Measurements from ENCODE around the gene ST3GAL3. TPM values are rescaled to one million over a fixed set of nuclear protein-coding genes. Genes with fewer than 3 reads are reported as not detected.

The ST3GAL3 gene
- polyA plus RNA-seq, 1 donor (not counting 4 experiments of a cell fraction or from before 2014, with no cell fraction given), result 10.0 TPM

GRCh38 chr1:43747736-43748135 is 40.4 kb downstream of the ST3GAL3 start:
- Histone ChIP-seq H3K9me1 (ENCODE audit: control insufficient read depth, extremely low read depth, insufficient read depth, low read length) (no peaks in the 10 kb centered on the region), H3K36me3 (ENCODE audit: control insufficient read depth in 2 of 2, extremely low read depth in 1 of 2, insufficient read depth in 2 of 2, low read length in 2 of 2) (no peaks in the 10 kb centered on the region), H3K79me2 (ENCODE audit: control insufficient read depth, insufficient read depth, low read length) (no peaks in the 10 kb centered on the region), H3K9me3 (ENCODE audit: control insufficient read depth, low read depth, low read length) (no peaks in the 10 kb centered on the region), H3K4me1 (ENCODE audit: control insufficient read depth, extremely low read depth, insufficient read depth, low read length) (no peaks in the 10 kb centered on the region), H4K20me1 (ENCODE audit: control insufficient read depth, extremely low read depth, insufficient read depth, low read length) (no peaks in the 10 kb centered on the region), H3K9ac (ENCODE audit: control insufficient read depth, extremely low read depth, insufficient read depth, low read length) (no peak overlapping the region), H3K4me2 (ENCODE audit: control insufficient read depth, extremely low read depth, insufficient read depth, low read depth, low read length) (no peak overlapping the region), H3K27me3 (ENCODE audit: control insufficient read depth, extremely low read depth, insufficient read depth, low read length) (no peaks in the 10 kb centered on the region), H3K27ac (ENCODE audit: control insufficient read depth, insufficient read depth, low read length) (no peak overlapping the region), H2AFZ (ENCODE audit: control insufficient read depth, low read length) (no peak overlapping the region), H3K4me3 (ENCODE audit: control insufficient read depth in 2 of 3, extremely low read depth in 1 of 3, insufficient read depth in 2 of 3, low read depth in 1 of 3, low read length in 3 of 3) (no peak overlapping the region)
- DNase-seq (ENCODE audit: low read depth, low spot score) (no peak), FAIRE-seq (no peak)
- dilution Hi-C loops (cut with MboI; ENCODE audit: extremely low pct_ligation_motif_present, low sequenced_read_pairs), result no loop called here
- TF ChIP-seq CTCF (optimal IDR thresholded peaks at IDR 0.05 in 1 of 3, IDR thresholded peaks at IDR 0.05 in 1 of 3, conservative IDR thresholded peaks at IDR 0.05 in 1 of 3; ENCODE audit: extremely low read depth in 1 of 3, insufficient read depth in 2 of 3, low read length in 3 of 3), result no peak
- TF ChIP-seq EZH2 (IDR thresholded peaks at IDR 0.05; ENCODE audit: low read length), result no peak

GRCh38 chr1:43750083-43750482 is 42.7 kb downstream of the ST3GAL3 start:
- Histone ChIP-seq H3K9me1 (ENCODE audit: control insufficient read depth, extremely low read depth, insufficient read depth, low read length) (no peaks in the 10 kb centered on the region), H3K4me2 (ENCODE audit: control insufficient read depth, extremely low read depth, insufficient read depth, low read depth, low read length) (no peak overlapping the region), H3K4me1 (ENCODE audit: control insufficient read depth, extremely low read depth, insufficient read depth, low read length) (no peaks in the 10 kb centered on the region), H4K20me1 (ENCODE audit: control insufficient read depth, extremely low read depth, insufficient read depth, low read length) (no peaks in the 10 kb centered on the region), H3K9ac (ENCODE audit: control insufficient read depth, extremely low read depth, insufficient read depth, low read length) (no peak overlapping the region), H3K27me3 (ENCODE audit: control insufficient read depth, extremely low read depth, insufficient read depth, low read length) (no peaks in the 10 kb centered on the region), H3K4me3 (ENCODE audit: control insufficient read depth in 2 of 3, extremely low read depth in 1 of 3, insufficient read depth in 2 of 3, low read depth in 1 of 3, low read length in 3 of 3) (no peak overlapping the region), H2AFZ (ENCODE audit: control insufficient read depth, low read length) (no peak overlapping the region), H3K9me3 (ENCODE audit: control insufficient read depth, low read depth, low read length) (no peaks in the 10 kb centered on the region), H3K79me2 (ENCODE audit: control insufficient read depth, insufficient read depth, low read length) (no peaks in the 10 kb centered on the region), H3K27ac (ENCODE audit: control insufficient read depth, insufficient read depth, low read length) (no peak overlapping the region), H3K36me3 (ENCODE audit: control insufficient read depth in 2 of 2, extremely low read depth in 1 of 2, insufficient read depth in 2 of 2, low read length in 2 of 2) (no peaks in the 10 kb centered on the region)
- TF ChIP-seq EZH2 (IDR thresholded peaks at IDR 0.05; ENCODE audit: low read length) (no peak), CTCF (optimal IDR thresholded peaks at IDR 0.05 in 1 of 3, IDR thresholded peaks at IDR 0.05 in 1 of 3, conservative IDR thresholded peaks at IDR 0.05 in 1 of 3; ENCODE audit: extremely low read depth in 1 of 3, insufficient read depth in 2 of 3, low read length in 3 of 3) (no peak)
- DNase-seq (ENCODE audit: low read depth, low spot score) (no peak), FAIRE-seq (no peak)
- dilution Hi-C loops (cut with MboI; ENCODE audit: extremely low pct_ligation_motif_present, low sequenced_read_pairs), result no loop called here

Measured in keratinocyte (primary cell).